Suppressor macrophage treated with lipopolysaccharide for 1 hour (primary cell): ENCODE results near the gene FNDC3B.

Experiments
- DNase-seq, 3 donors: peaks; one replicate each; pipeline ENCODE4 v3.0.0-alpha.2; 2020 to 2022

The FNDC3B gene

GRCh38 chr3:172033396-172033795 is 6.0 kb upstream of the FNDC3B start:
- DNase-seq, result peak in 2 of 3 donors; percentile 36 to 51

GRCh38 chr3:172034786-172035685 is 4.3 kb upstream of the FNDC3B start:
- peak; percentile 27 to 49 (median 29) for DNase-seq

- no peak for DNase-seq
Measured at GRCh38 chr3:172036541-172037215, 2.7 kb upstream of the FNDC3B start.

DNA sequence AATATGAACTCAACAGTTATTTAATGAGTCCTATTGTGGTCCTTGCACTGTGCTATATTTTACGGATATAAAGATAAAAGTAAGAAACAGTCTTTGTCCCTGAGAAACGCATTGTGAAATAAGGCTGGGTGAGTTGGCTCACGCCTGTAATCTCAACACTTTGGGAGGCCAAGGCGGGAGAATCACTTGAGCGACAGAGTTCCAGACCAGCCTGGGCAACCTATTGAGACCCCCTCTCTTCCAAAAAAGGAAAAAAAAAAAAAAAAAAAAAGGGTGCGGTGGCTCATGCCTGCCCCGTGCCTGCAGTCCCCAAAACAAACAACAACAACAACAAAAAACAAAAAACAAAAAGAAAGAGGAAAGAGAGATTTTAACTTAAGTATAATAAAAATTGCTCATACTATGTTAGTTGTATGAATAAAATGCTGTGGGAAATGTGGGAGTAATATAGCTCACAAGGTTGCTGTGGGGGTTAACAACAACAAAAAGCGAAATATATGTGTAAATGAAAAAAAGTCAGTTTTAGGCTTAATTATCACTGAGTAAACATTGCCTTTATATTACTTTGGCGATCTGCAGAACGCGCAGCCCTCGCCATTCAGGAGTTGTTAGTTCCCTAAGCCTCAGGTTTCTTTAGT is 461 bp upstream of the FNDC3B start:
- no peak for DNase-seq

- peak; percentile 87 to 93 (median 88) for DNase-seq
Measured at GRCh38 chr3:172040078-172040980, 951 bp downstream of the FNDC3B start.

GRCh38 chr3:172040981-172041963 is 1.9 kb downstream of the FNDC3B start:
- DNase-seq, result peak in 1 of 3 donors; percentile 38

DNA sequence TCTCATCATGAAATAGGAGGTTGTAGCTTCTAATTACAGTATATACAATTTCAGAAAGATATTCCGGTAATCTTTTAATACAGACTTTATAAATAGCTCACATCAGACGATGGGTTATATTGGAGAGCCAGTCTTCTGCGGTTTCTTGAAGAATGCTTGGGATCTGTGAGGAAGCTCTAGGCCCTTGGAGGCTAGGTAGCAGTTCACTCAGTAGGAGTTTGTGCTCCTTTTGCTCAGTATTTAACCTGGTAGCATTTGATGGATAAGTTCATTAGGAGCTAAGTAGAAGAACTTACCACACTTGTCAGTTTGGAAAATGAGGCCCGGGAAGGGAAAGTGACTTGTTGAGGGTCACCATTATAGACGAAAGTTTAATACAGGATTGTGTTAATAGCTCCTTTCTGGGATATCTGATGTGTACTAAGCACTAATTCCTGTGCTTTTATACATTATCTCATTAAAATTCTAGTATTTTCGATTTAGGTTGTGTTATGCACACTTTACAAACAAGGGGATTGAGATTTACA is 2.8 kb downstream of the FNDC3B start:
- no peak for DNase-seq

DNA sequence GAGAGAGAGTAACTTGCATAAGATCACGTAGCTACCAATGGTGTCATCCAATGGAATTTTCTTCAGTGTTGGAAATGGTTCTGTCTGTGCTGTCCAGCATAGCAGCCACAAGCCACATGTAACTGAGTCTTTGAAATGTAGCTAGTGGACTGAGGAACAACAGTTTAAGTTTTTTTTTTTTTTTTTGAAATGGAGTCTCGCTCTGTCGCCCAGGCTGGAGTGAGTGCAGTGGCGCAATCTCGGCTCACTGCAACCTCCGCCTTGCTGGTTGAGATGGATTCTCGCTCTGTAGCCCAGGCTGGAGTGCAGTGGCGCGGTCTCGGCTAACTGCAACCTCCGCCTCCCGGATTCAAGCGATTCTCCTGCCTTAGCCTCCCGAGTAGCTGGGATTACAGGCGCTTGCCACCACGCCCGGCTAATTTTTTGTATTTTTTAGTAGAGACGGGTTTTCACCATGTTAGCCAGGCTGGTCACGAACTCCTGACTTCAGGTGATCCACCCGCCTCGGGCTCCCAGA is 3.3 kb downstream of the FNDC3B start:
- peak; percentile 40 to 68 (median 59) for DNase-seq

- DNase-seq, result no peak
Measured at GRCh38 chr3:172043233-172043632, 3.9 kb downstream of the FNDC3B start.

DNA sequence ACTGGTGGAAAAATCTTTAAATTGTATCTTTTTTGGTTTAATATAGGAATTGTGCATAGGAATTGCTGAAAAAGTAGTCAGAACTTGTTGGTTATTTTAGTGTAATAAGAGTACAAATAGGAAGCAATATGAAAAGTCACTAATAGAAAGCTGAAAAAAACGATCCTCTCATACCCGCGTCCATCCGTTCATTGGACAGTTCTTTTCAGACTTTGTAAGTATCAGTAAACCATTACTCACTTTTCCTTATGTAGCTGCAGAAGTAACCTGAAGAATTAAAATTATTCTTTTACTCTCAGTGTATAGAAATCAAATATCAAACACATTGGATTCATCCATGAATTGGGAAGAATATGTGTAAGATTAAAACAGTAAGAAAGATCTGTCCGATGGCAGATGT is 4.4 kb downstream of the FNDC3B start:
- DNase-seq, result no peak

DNA sequence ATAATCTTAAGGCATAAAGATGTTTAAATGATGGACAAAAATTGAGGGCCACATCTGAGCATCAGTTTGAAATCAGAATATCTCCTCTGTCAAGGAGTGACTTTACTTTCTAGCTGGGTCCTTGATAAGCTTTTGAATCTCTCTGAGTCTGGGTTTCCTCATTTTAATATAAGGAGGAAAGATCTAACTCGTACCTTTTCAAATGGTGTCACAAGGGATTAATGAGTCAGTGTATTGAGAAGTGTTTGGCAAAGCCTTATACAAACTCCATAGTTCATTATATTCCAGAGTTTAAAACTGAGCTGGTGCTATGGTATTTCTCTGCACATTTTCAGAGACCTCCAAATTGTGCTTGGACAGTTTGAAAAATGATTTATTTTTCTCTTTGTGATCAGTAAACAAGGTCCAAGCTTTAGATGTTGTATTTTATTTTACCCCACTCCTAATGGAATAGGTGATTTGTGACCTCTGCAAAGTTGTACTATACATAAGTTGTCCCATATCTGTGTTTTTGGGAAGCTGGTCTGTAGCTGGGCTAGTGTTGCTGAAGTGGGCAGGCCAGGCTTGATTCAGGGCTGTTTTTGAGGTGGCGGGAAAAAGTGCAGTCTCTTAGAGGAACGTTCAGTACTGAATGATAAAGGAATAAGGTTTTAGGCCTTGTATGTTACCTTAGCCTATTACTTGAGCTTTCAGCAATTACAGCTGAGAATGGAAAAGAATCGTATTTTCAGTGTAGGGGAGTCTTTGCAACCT is 5.6 kb downstream of the FNDC3B start:
- DNase-seq, result peak in 1 of 3 donors; percentile 40

- peak; percentile 41 to 65 (median 58) for DNase-seq
Measured at GRCh38 chr3:172046268-172046915, 7.0 kb downstream of the FNDC3B start.

DNA sequence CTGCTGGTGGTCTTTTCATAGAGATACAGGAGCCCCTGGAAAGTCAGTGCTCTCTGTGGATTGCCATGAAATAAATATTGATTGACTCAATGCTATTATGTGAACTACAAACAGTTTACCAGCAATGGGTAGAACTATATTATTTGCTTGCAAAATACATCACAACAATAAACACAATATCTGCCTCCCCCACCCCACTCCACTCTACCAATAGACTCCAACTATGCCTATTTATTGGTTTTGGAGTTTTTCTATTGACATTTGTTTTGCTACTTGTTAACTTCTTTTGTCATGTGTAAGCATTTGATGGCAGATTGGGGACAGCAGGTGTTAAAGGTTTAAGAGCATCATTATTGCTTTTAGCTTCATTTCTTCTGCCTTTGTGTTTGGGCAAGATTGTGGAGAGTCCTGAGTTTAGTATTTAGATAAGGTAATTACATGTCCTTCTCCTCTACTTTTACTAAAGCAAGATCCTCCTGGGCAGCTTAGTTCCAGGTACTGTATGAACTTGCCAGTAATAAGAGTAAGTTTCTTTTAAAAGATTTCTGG is 8.3 kb downstream of the FNDC3B start:
- no peak for DNase-seq

- no peak for DNase-seq
Measured at GRCh38 chr3:172048599-172048998, 9.2 kb downstream of the FNDC3B start.

DNA sequence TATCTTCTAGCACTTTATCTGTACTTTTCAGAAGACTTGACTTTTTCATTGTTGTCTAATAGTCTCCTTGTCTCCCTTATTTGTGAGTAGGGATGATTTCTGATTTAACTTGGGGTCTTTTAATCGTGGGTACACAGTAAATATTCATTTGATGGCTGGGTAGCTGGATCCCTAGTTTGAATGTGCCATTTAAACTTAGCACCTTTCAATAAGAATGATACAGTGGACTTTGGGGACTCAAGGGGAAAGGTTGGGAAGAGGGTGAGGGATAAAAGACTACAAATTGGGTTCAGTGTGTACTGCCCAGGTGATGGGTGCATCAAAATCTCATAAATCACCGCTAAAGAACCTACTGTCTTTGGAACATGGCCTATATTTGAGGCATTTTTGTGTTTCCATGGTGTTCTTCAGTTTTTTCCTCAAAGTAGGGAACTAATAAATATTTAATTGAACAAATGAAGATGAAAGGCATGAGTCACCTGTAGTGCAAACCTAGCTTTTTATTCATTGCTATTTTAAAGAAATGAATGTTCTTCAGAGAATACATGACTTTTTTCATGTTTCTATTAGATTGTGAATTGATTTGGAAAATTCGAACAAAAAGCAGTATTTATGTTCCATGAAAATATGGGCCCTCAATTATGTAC is 12.1 kb downstream of the FNDC3B start:
- no peak for DNase-seq

DNA sequence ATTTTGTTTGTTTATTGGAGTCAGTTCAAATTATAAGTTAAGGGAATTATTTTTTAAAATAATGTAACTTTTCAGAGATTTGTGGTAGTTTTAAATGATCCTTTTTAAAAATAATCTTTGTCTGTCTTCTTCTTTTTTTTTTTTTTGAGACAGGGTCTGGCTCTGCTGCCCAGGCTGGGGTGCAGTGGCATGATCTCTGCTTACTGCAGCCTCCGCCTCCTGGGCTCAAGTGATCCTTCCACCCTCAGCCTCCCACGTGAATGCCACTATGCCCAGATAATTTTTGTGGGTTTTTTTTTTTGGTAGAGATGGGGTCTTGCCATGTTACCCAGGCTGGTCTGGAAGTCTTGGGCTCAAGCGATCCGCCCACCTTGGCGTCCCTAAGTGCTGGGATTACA is 12.6 kb downstream of the FNDC3B start:
- DNase-seq, result no peak

GRCh38 chr3:172052405-172052804 is 13.0 kb downstream of the FNDC3B start:
- DNase-seq, result no peak

DNA sequence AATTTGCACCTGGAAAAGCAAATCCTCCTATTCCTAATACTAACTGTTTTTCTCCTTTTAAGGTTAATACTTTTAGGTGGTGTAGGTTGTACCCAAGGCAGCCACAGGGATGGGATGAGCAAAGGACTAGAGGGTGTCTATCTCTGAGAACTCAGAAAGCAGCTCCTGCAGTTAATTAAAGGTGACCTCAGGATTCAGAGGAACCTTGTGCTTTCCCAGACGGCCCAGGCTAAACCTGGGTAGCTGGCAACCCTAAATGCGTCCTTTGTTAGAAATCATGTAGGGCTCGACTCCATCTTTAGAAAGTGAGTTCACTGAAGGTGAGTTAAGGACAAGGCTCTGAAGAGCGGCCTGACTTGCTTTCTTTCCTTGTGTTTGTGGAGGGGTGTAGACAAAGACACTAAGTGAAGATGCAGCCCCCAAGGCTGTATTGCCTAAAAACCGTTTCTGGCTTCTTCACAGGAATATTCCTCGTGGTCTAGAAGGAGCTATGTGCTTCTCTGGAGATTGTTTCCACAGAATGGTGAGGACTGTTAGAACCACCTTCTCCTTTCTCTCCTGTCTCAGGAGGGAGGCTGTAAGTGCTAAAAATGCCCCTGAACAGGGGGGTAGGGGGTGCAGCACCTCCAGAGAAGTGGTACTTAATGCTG is 14.9 kb downstream of the FNDC3B start:
- DNase-seq, result no peak
